ENCODE data around the gene SURF1. TPM values are rescaled to one million over a fixed set of nuclear protein-coding genes. Genes with fewer than 3 reads are reported as not detected.

Gene SURF1
- total RNA-seq, 1 experiment from 2014 or later = 57.7 TPM

DNA sequence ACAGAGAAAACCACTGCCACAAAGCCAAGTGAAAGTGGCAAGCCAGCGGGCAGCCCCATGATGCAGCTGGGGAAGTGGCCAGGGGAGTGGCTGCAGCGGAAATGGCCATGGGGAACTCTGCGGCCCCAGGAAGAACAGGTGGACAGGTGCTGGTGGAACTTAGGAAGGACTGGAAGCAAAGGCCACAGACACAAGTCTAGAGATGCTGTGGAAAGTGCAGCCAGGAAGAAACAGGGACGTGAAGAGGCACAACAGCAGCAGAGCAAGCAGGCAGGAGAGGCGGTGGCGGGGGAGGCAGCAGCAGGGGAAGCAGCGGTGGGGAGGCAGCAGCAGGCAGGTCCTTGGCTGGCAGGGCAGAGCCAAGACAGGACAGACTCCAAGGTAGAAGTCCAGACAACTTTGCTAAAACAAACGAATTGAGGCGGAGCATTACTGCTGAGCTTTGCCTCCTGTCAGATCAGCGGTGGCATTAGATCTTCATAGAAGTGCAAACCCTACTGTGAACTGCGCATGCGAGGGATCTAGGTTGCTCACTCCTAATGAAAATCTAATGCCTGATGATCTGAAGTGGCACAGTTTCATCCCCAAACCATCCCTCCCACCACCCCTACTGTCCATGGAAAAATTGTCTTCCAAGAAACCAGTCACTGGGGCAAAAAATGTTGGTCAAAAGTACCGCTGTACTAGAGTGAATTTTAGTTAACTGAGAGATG lies 32.1 kb downstream of the SURF1 start:
- H3K9me2 ChIP-seq (ENCODE audit: insufficient read depth) = no peaks in the 10 kb centered on the region
- POLR2A ChIA-PET (ENCODE audit: unreplicated experiment) = no interaction called here
- H3K4me3 ChIP-seq = no peak overlapping the region
- CTCF ChIA-PET = no interaction called here
- H3K36me3 ChIP-seq (ENCODE audit: low read depth) = no peaks in the 10 kb centered on the region
- H3K4me2 ChIP-seq = no peak overlapping the region
- H3F3A ChIP-seq (ENCODE audit: insufficient read depth, low read depth) = 0 out of 2 replicates have a peak, but pooled peaks cover 3% of the 10 kb centered on the region
- H3K4me1 ChIP-seq (replicated peaks; ENCODE audit: insufficient read depth) = no peaks in the 10 kb centered on the region
- H3K79me2 ChIP-seq (ENCODE audit: low read depth) = no peaks in the 10 kb centered on the region
- intact Hi-C loops (cut with micrococcal nuclease; ENCODE audit: unreplicated experiment) = no loop called here
- TF ChIP-seq, protein P1, sequence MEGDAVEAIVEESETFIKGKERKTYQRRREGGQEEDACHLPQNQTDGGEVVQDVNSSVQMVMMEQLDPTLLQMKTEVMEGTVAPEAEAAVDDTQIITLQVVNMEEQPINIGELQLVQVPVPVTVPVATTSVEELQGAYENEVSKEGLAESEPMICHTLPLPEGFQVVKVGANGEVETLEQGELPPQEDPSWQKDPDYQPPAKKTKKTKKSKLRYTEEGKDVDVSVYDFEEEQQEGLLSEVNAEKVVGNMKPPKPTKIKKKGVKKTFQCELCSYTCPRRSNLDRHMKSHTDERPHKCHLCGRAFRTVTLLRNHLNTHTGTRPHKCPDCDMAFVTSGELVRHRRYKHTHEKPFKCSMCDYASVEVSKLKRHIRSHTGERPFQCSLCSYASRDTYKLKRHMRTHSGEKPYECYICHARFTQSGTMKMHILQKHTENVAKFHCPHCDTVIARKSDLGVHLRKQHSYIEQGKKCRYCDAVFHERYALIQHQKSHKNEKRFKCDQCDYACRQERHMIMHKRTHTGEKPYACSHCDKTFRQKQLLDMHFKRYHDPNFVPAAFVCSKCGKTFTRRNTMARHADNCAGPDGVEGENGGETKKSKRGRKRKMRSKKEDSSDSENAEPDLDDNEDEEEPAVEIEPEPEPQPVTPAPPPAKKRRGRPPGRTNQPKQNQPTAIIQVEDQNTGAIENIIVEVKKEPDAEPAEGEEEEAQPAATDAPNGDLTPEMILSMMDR (conservative IDR thresholded peaks at IDR 0.05) = no peak
- no peak for TF ChIP-seq EZH2 (IDR thresholded peaks at IDR 0.05; ENCODE audit: low read depth)
- H3K27me3 ChIP-seq (ENCODE audit: insufficient read depth, low read depth) = peaks cover 34% of the 10 kb centered on the region
- no peaks in the 10 kb centered on the region for H3K9me3 ChIP-seq (ENCODE audit: insufficient read depth, low read depth)
- H3K27ac ChIP-seq = no peak overlapping the region
- H2AFZ ChIP-seq = no peak overlapping the region
- DNase-seq = no peak
- no peaks in the 10 kb centered on the region for H4K20me1 ChIP-seq (ENCODE audit: insufficient read depth)
- no TSS peak for BruUV-seq (replicated peaks)

DNA sequence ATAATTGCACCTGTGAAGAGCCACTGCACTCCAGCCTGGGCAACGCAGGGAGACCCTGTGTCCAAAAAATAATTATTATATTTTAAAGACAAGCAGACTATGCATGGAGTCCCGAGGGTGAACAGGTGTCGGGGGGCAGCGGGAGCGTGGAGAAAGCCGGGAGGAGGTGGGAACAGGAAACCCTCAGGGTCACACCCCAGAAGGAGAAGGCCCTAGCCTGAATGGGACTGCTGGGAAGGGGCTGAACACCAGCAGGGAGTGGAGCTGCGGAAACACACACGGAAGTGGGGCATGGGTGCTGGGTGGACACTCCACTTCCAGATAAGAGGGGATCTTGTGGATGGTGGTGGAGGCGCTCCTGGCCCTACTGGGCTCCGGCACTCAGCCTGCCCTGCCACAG lies 33.1 kb downstream of the SURF1 start:
- Histone ChIP-seq H3K27me3 (ENCODE audit: insufficient read depth, low read depth) (peaks cover 34% of the 10 kb centered on the region), H3K79me2 (ENCODE audit: low read depth) (no peaks in the 10 kb centered on the region), H3K4me3 (no peak overlapping the region), H3F3A (ENCODE audit: insufficient read depth, low read depth) (no peaks in the 10 kb centered on the region), H4K20me1 (ENCODE audit: insufficient read depth) (no peaks in the 10 kb centered on the region), H3K27ac (no peak overlapping the region), H3K4me2 (no peak overlapping the region), H3K9me2 (ENCODE audit: insufficient read depth) (no peaks in the 10 kb centered on the region), H2AFZ (no peak overlapping the region), H3K36me3 (ENCODE audit: low read depth) (no peaks in the 10 kb centered on the region), H3K4me1 (replicated peaks; ENCODE audit: insufficient read depth) (no peaks in the 10 kb centered on the region), H3K9me3 (ENCODE audit: insufficient read depth, low read depth) (no peaks in the 10 kb centered on the region)
- DNase-seq = no peak
- intact Hi-C loops (cut with micrococcal nuclease; ENCODE audit: unreplicated experiment) = no loop called here
- POLR2A ChIA-PET (ENCODE audit: unreplicated experiment) = no interaction called here
- no peak for TF ChIP-seq EZH2 (IDR thresholded peaks at IDR 0.05; ENCODE audit: low read depth)
- TF ChIP-seq, protein P1 (conservative IDR thresholded peaks at IDR 0.05) = no peak
- CTCF ChIA-PET = no interaction called here
- BruUV-seq (replicated peaks) = no TSS peak

DNA sequence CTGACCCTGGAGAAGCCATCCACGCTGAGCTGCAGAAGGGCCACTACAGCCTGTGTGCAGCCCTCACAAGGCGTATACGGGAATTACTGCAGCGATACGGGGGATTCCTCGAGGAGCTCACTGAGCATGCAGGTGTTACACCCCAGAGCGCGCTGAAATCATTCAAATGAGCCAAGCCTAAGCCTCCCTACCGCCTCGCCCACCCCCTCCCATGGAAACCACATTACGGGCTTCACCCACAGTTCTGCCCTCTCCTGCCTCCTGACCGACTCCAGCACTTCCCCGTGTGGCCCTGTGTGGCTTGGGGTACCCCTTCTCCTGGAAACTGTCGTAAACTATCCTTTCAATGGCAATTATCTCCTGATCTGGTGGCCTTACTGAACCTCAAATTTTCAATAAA lies 33.6 kb downstream of the SURF1 start:
- no peaks in the 10 kb centered on the region for H3K36me3 ChIP-seq (ENCODE audit: low read depth)
- intact Hi-C loops (cut with micrococcal nuclease; ENCODE audit: unreplicated experiment) = no loop called here
- no peak overlapping the region for H3K4me2 ChIP-seq
- no peaks in the 10 kb centered on the region for H3K9me3 ChIP-seq (ENCODE audit: insufficient read depth, low read depth)
- H3F3A ChIP-seq (ENCODE audit: insufficient read depth, low read depth) = no peaks in the 10 kb centered on the region
- no peak for TF ChIP-seq EZH2 (IDR thresholded peaks at IDR 0.05; ENCODE audit: low read depth)
- TF ChIP-seq, protein P1 (conservative IDR thresholded peaks at IDR 0.05) = no peak
- DNase-seq = no peak
- H3K9me2 ChIP-seq (ENCODE audit: insufficient read depth) = no peaks in the 10 kb centered on the region
- BruUV-seq (replicated peaks) = no TSS peak
- ChIA-PET CTCF (no interaction called here), POLR2A (ENCODE audit: unreplicated experiment) (no interaction called here)
- no peak overlapping the region for H3K27ac ChIP-seq
- peaks cover 34% of the 10 kb centered on the region for H3K27me3 ChIP-seq (ENCODE audit: insufficient read depth, low read depth)
- no peak overlapping the region for H3K4me3 ChIP-seq
- H3K4me1 ChIP-seq (replicated peaks; ENCODE audit: insufficient read depth) = no peaks in the 10 kb centered on the region
- H4K20me1 ChIP-seq (ENCODE audit: insufficient read depth) = no peaks in the 10 kb centered on the region
- H2AFZ ChIP-seq = no peak overlapping the region
- H3K79me2 ChIP-seq (ENCODE audit: low read depth) = no peaks in the 10 kb centered on the region

Data from PC-9 (cell line).